HUES48 (cell line): ENCODE measurements around the gene DARS2.
"Not testable (repeated sequence)": the region's sequence is repeated elsewhere in the genome, so short reads cannot be mapped to it uniquely, and the experiment has no call there.

Experiments used
- H3K27ac ChIP-seq: one replicate; pipeline ENCODE4 v1.7.0; 2013; ENCODE audit warnings: low read depth, low read length, inconsistent platforms
- H3K27me3 ChIP-seq: 2 replicates; pipeline ENCODE4 v1.6.1; 2013; ENCODE audit warnings: mild to moderate bottlenecking, low read length; ENCODE audit not compliant: control insufficient read depth, insufficient read depth
- H3K36me3 ChIP-seq: 2 replicates; pipeline ENCODE4 v1.6.1; 2013; ENCODE audit warnings: low read length; ENCODE audit not compliant: control insufficient read depth, insufficient read depth
- H3K4me1 ChIP-seq: 2 replicates; pipeline ENCODE4 v1.6.1; 2013; ENCODE audit warnings: mild to moderate bottlenecking, low read length; ENCODE audit not compliant: control insufficient read depth, insufficient read depth
- H3K4me3 ChIP-seq: 2 replicates; pipeline ENCODE4 v1.5.1; 2013; ENCODE audit warnings: mild to moderate bottlenecking, low read depth, low read length
- H3K9ac ChIP-seq: 2 replicates; pipeline ENCODE4 v1.6.1; 2013; ENCODE audit warnings: mild to moderate bottlenecking, low read depth, low read length, moderate library complexity
- H3K9me3 ChIP-seq: 2 replicates; pipeline ENCODE4 v1.6.1; 2013; ENCODE audit warnings: low read length; ENCODE audit not compliant: control insufficient read depth, insufficient read depth

DARS2 gene

DNA sequence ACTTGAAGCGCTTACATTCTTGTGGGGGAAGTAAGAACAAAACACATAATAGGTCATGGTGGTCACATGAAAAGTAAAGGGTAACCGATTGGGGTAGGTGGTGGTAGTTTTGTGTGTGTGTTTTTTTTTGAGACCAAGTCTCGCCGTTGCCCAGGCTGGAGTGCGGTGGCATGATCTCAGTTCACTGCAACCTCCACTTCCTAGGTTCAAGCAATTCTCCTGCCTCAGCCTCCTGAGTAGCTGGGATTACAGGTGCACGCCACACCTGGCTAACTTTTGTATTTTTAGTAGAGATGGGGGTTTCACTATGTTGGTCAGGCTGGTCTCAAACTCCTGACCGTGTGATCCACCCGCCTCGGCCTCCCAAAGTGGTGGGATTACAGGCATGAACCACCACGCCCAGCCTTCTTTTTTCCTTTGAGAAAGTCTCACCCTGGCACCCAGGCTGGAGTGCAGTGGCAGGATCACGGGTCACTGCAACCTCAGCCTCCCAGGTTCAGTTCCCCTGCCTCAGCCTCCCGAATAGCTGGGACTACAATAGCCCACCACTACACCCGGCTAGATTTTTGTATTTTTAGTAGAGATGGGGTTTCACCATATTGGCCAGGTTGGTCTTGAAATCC lies 37.8 kb downstream of the DARS2 start:
- H3K36me3 ChIP-seq, result peaks cover 71% of the 10 kb centered on the region

DNA sequence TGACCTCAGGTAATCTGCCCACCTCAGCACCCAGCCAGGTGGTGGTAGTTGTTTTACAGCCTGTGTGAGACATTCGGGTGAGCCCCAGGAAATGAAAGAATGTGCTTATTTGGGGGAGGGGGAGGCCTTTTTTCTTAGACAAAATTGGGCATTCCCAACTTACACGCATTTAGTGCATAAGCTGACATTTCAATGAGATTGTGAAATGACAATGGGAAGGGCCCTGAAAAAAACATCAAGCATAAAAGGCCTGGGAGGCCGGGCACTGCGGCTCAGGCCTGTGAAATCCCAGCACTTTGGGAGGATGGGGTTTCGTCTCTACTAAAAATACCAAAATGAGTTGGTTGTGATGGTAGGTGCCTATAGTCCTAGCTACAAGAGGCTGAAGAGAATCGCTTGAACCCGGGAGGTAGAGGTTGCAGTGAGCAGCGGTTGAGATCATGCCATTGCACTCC lies 38.3 kb downstream of the DARS2 start:
- H3K27ac ChIP-seq, result peak overlapping the region; percentile 94
- peaks cover 65% of the 10 kb centered on the region for H3K36me3 ChIP-seq
- no peak overlapping the region for H3K4me3 ChIP-seq
- peak overlapping the region; percentile 99 for H3K9ac ChIP-seq
- H3K4me1 ChIP-seq, result peaks cover 21% of the 10 kb centered on the region; the same call in 1 of the 2 replicates
- no peaks in the 10 kb centered on the region for H3K9me3 ChIP-seq
- no peaks in the 10 kb centered on the region for H3K27me3 ChIP-seq

More for the DNA sequence above, 37.8 kb downstream of the DARS2 start:
- H3K9me3 ChIP-seq, H3K27me3 ChIP-seq, H3K9ac ChIP-seq, H3K4me3 ChIP-seq: not testable (repeated sequence)
- Histone ChIP-seq H3K4me1 (peaks cover 21% of the 10 kb centered on the region; the same call in 1 of the 2 replicates), H3K27ac (peak overlapping the region; percentile 94)

DNA sequence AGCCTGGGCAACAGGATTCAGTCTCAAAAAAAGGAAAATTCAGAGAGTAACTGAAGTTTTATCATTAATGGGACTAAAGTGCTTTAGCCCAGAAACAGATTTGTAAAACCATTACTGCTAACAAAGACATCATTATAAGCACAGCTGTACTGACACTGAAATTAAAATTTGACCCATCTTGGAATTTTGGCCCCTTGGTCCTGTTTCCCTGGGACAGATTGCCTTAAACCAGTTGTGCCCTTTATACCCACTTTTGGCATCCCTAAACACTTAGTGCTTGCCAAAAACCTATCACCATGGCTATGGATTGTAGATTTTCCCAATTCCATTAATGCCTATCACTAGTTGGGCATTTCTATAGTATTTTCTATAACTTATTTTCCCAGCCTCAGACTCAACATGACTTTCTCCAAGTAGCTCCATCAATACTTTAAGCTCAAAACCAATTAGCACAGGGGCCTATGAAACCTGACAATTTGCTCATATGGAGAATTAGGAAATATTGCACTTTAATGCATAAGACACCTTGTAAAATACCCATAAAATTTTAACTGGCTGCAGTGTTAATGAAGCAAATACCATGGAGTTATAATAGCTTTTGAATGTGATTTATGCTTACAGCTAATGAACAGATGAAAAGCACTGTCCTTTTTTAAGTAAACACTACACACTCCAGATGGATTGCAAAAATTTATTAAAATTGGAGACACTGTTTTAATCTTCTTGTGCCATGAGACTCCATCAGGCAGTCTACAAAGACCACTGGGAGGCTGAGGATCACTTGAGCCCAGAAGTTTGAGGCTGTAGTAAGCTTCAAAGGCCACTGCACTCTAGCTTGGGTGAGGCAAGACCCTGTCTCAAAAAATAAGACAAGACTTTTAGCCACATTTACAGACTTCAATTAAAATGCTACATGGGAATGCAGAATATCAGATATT lies 39.0 kb downstream of the DARS2 start:
- Histone ChIP-seq H3K27ac (peak overlapping the region; percentile 94), H3K36me3 (peaks cover 58% of the 10 kb centered on the region), H3K9me3 (no peaks in the 10 kb centered on the region), H3K27me3 (no peaks in the 10 kb centered on the region), H3K4me1 (peaks cover 21% of the 10 kb centered on the region; the same call in 1 of the 2 replicates), H3K4me3 (peak overlapping the region; percentile 97), H3K9ac (peak overlapping the region; percentile 99)

DNA sequence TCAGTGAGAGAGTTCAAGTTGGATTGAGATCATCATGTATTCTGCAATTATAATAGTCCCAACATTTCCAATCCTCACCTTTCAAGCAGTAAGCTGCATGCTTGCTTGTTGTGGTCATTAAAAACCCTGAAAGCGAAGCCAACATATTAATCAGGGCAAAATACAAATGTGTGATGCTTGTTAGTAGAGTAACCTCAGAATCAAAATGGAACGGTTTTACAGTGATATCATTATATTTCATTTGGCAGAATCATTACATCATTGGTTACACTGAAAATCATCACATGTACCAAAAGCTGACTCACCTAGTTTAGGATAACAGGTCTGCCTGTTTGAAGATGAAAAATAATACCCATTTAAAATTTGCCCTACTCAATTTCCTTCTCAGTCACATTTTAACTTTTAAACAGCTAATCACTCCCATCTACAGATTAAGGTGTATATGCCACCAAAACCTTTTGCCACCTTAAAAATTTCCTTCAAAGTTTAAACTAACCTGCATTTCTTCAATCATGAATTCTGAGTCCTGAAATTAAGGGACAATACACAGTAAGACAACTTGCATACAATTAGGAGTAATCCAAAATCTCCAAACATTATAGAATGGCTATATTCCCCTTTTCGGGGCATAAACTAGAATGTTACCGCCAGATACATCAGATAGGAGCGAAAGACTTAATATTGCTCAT lies 39.9 kb downstream of the DARS2 start:
- peak overlapping the region; percentile 94 for H3K27ac ChIP-seq

DNA sequence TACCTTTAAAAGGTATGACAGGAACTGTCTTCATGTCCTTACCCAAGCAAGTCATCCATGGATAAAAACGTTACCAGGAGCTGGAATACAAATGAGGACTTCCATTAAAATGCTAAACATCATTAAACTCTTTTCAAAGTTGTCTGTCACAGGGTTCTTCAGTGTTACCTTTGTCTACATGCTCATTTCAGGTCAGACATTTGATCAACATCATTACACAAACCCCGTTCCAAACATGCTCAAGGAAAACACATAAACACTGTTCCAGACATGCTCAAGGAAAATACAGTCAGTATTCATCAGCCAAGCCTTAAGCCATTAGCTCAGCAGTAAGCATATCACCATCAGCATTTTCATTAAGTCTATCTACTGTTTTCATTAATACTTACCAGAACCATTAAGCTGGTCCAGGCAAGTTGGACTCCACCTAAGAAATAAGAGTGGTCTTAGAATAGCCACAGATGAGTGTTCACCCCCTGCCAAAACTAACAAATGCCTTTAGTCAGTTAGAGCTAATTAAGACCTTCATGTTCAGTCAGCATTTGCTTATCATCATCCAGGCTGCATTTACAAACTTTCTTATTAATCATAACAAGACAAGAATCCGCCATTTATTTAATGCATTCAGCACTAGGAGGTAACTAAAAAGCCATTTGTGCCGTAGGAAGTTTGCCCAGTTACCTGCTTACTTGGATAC lies 41.1 kb downstream of the DARS2 start:
- peak overlapping the region; percentile 94 for H3K27ac ChIP-seq

More for the DNA sequence above, 39.9 kb downstream of the DARS2 start:
- no peaks in the 10 kb centered on the region for H3K27me3 ChIP-seq
- peaks cover 56% of the 10 kb centered on the region for H3K36me3 ChIP-seq
- peaks cover 23% of the 10 kb centered on the region; the same call in 1 of the 2 replicates for H3K4me1 ChIP-seq
- H3K9ac ChIP-seq, result peak overlapping the region; percentile 99
- H3K4me3 ChIP-seq, result peak overlapping the region; percentile 97
- no peaks in the 10 kb centered on the region for H3K9me3 ChIP-seq

DNA sequence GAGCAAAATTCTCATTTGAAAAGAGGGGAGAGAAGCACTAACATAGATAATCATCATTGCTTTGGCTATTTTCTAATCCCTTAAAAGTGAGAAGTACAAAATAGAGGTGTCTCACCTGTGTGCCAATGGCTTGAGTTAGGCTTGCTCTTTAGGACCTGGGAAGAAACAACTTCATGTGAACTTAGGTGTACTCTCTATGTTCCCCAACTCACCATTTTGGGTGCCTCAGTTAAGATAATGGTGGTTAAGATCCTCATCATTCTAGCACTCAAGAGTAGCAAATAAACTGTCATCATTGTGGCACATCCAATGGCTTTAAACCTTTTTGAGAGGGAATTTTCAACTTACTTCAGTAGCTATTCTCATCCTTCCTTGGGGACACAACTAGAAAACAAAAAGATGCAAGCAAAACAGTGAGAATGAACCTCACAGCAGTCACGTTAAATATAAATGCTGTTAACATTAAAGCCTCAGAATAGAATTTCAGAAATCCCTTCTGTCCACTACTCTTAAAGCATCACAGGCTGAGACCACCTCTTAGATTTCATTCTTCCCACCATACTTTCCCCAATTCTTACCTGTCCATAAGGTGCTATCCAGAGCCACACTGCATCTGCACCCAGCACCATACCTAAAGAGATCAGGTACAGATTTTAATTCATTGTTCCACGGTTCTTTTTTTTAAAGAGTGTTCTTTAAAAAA lies 42.1 kb downstream of the DARS2 start:
- Histone ChIP-seq H3K4me3 (peak overlapping the region; percentile 97), H3K4me1 (peaks cover 26% of the 10 kb centered on the region; the same call in 1 of the 2 replicates), H3K9ac (peak overlapping the region; percentile 99), H3K36me3 (peaks cover 63% of the 10 kb centered on the region), H3K9me3 (no peaks in the 10 kb centered on the region), H3K27ac (peak overlapping the region; percentile 94), H3K27me3 (no peaks in the 10 kb centered on the region)

More for the DNA sequence above, 41.1 kb downstream of the DARS2 start:
- no peaks in the 10 kb centered on the region for H3K27me3 ChIP-seq
- no peaks in the 10 kb centered on the region for H3K9me3 ChIP-seq
- H3K36me3 ChIP-seq, result peaks cover 54% of the 10 kb centered on the region
- peak overlapping the region; percentile 97 for H3K4me3 ChIP-seq
- H3K4me1 ChIP-seq, result peaks cover 25% of the 10 kb centered on the region; the same call in 1 of the 2 replicates
- H3K9ac ChIP-seq, result peak overlapping the region; percentile 99

DNA sequence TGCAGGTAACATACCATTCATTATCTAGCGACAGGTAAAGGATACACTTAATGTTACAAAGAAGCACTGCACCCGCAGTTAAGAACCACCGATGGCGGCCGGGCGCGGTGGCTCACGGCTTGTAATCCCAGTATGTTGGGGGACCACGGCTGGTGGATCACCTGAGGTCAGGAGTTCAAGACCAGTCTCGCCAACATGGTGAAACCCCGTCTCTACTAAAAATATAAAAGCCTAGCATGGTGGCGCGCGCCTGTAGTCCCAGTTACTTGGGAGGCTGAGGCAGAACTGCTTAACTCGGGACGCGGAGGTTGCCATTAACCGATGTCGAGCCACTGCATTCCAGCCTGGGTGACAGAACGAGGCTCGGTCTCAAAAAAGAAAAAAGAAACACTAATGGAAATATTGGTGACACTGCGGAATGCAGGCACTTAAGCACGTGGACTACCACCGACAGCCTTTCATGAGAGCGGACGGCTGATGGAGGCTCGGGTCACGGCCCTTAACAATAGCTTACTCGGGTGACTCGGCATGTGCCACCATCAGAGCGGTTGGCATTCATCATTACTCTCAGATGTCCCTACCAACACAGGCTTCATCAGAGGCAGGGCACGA lies 42.8 kb downstream of the DARS2 start:
- Histone ChIP-seq H3K4me3 (peak overlapping the region; percentile 97), H3K9me3 (no peaks in the 10 kb centered on the region), H3K9ac (peak overlapping the region; percentile 99), H3K4me1 (peaks cover 27% of the 10 kb centered on the region; the same call in 1 of the 2 replicates), H3K27me3 (no peaks in the 10 kb centered on the region), H3K36me3 (peaks cover 66% of the 10 kb centered on the region), H3K27ac (peak overlapping the region; percentile 94)

DNA sequence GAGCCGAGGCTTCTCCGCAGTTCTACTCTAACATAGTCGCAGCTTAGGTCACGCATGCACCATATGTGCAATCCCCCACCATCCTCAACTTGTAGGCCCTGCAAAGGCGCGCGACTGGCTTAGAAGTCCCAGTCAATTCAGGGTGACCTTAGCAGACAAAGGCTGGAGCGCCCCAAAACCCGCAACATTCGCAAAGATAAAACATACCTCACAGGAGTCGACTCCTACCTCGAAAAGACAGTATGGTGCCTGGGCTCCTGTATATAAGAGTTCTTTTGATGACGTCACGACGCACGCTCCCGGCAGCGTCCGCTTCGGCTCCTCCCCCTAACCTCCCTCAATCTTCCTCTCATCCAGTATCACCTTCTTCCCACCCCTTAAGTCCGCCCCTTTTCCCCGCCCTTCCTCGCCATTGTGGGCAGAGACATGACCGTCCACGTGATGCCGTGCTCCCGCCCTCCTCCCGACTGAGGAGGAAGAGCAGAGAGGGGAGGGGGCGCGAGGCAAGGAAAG lies 43.3 kb downstream of the DARS2 start, which contains the start of gene GAS5:
Gene GAS5 (minus strand): TSS at position 237 of the 513 bp plus-strand sequence.
- Histone ChIP-seq H3K4me3 (peak within 1 kb of the TSS; percentile 97), H3K9ac (peak within 1 kb of the TSS; percentile 99), H3K36me3 (peaks cover 62% of the 10 kb centered on the region), H3K27me3 (no peaks in the 10 kb centered on the region), H3K9me3 (no peaks in the 10 kb centered on the region), H3K4me1 (peaks cover 24% of the 10 kb centered on the region; the same call in 1 of the 2 replicates), H3K27ac (peak within 1 kb of the TSS; percentile 99)

DNA sequence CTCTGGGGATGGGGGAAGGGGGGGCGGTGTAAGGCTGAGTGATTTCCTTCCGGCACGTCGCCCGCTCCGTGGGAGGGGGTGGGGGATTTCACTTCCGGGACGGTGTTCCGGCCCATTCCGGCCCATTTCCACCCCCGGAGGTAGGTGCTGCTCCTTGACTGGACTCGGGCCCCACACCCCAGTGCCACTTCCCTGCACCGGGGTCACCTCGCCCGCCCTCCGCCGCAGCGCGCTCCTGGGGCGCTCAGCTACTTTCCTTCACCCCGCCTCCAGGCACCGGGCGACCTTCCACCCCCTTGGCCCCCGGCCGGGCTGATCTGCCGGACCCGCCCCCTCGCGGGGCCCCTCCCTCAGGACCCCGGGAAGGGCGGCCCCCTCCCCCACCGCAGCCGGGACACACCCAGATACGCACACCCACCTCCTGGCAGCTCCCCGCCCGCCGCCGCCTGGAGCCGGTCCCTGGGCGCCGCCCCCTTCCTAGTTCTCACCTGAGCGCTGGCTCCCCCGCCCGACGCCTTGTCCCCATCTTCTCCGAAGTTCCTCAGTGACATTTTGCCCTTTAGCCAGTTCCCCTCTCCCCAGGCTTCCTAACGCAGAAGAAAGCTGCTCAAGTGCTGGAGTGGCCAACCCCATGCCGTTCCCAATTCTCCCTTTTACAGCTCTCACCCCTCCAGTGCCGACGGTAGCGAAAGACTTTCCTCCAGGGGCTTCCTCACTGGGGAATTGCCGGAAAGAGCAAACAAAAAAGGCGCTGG lies 44.0 kb downstream of the DARS2 start, which contains the start of gene ZBTB37:
Gene ZBTB37 (plus strand): TSS at position 115 of the 755 bp plus-strand sequence. CDS start 1,846 bp downstream, outside the sequence.
- H3K27me3 ChIP-seq, result no peaks in the 10 kb centered on the region
- peak within 1 kb of the TSS; percentile 99 for H3K9ac ChIP-seq
- no peaks in the 10 kb centered on the region for H3K9me3 ChIP-seq
- H3K36me3 ChIP-seq, result peaks cover 59% of the 10 kb centered on the region
- H3K4me3 ChIP-seq, result peak within 1 kb of the TSS; percentile 97
- H3K27ac ChIP-seq, result peak within 1 kb of the TSS; percentile 99
- H3K4me1 ChIP-seq, result peaks cover 18% of the 10 kb centered on the region; the same call in 1 of the 2 replicates
